HepG2 (cell line): Measurements from ENCODE around the gene RBBP8NL. TPM values are rescaled to one million over a fixed set of nuclear protein-coding genes. Genes with fewer than 3 reads are reported as not detected.
A peak's percentile ranks its signal among the peaks of the same experiment; 100 is the strongest.

Experiments
- ARID2 ChIP-seq: sonication (generic); formaldehyde crosslinking; IDR thresholded peaks from 2 replicates; pipeline ENCODE4 v1.8.1; 2022; ENCODE audit warnings: mild to moderate bottlenecking, missing genetic modification reagents, borderline replicate concordance
- DZIP1 ChIP-seq: sonication (generic); formaldehyde crosslinking; IDR thresholded peaks from 2 replicates; pipeline ENCODE4 v1.5.0; 2020; ENCODE audit warnings: mild to moderate bottlenecking, missing genetic modification reagents
- ETS1 ChIP-seq: sonication (generic); formaldehyde crosslinking; IDR thresholded peaks from 2 replicates; pipeline ENCODE4 v1.4.0; 2020; ENCODE audit warnings: missing genetic modification reagents
- NCOR1 ChIP-seq: fragments of 200-600 bp; sonication (generic); IDR thresholded peaks from 2 replicates; pipeline ENCODE4 v1.7.0; 2017; ENCODE audit warnings: antibody characterized with exemption, low read length, borderline replicate concordance
- RXRA ChIP-seq: sonication (generic); formaldehyde crosslinking; IDR thresholded peaks from 2 replicates; pipeline ENCODE4 v1.5.1; 2020; ENCODE audit warnings: missing genetic modification reagents
- SIN3A ChIP-seq: IDR thresholded peaks from 2 replicates; pipeline ENCODE4 v1.6.1; 2011; ENCODE audit warnings: low read depth, mild to moderate bottlenecking, control low read depth, low read length, borderline replicate concordance
- SMYD3 ChIP-seq: sonication (generic); formaldehyde crosslinking; IDR thresholded peaks from 2 replicates; pipeline ENCODE4 v1.8.1; 2023; ENCODE audit warnings: mild to moderate bottlenecking, missing genetic modification reagents
- ZBTB40 ChIP-seq, 2 experiments: fragments of 450-650 bp in 1 of 2; sonication (generic) in 1 of 2; formaldehyde crosslinking in 1 of 2; IDR thresholded peaks; 2 replicates each; pipeline versions ENCODE4 v1.6.1 to v1.8.0; 2016 to 2022; ENCODE audit warnings: antibody characterized with exemption in 1 of 2, mild to moderate bottlenecking in 1 of 2, missing genetic modification reagents in 1 of 2
- ZNF101 ChIP-seq: sonication (generic); formaldehyde crosslinking; IDR thresholded peaks from 2 replicates; pipeline ENCODE4 v1.4.0; 2020; ENCODE audit warnings: mild to moderate bottlenecking, low read depth, missing genetic modification reagents, borderline replicate concordance
- polyA plus RNA-seq, 8 experiments: library from polyadenylated mRNA; depleted of rRNA in 3 of 8; stranded (reverse) in 7 of 8; unstranded in 1 of 8; fragments of >200 nt; fragmentation: Illumina TruSeq in 4 of 8; extraction: Trizol in 4 of 8; gene quantifications; 2 replicates each; pipeline versions ENCODE4 v1.2.1 to v1.2.3, GENCODE V29; 2011 to 2016; ENCODE audit warnings: low read depth in 4 of 8, missing spikeins in 1 of 8, mixed read lengths in 1 of 8; ENCODE audit not compliant: insufficient read depth in 1 of 8
- total RNA-seq, 5 experiments: library from RNA; depleted of rRNA; stranded (reverse); fragments of >200 nt; fragmentation: Illumina TruSeq; extraction: Trizol; gene quantifications; 2 replicates each; pipeline ENCODE4 v1.2.3, GENCODE V29; 2016; ENCODE audit warnings: low read depth in 1 of 5
- TF ChIP-seq, protein P1 (sequence below): sonication (generic); formaldehyde crosslinking; IDR thresholded peaks from 2 replicates; pipeline ENCODE4 v1.5.0; 2020; ENCODE audit warnings: mild to moderate bottlenecking, missing genetic modification reagents

Gene RBBP8NL
- total and polyA plus RNA-seq, 2 of the 13 experiments (the other 11 are each of a cell fraction or from before 2014, with no cell fraction given) = 0.69 to 0.86 TPM

DNA sequence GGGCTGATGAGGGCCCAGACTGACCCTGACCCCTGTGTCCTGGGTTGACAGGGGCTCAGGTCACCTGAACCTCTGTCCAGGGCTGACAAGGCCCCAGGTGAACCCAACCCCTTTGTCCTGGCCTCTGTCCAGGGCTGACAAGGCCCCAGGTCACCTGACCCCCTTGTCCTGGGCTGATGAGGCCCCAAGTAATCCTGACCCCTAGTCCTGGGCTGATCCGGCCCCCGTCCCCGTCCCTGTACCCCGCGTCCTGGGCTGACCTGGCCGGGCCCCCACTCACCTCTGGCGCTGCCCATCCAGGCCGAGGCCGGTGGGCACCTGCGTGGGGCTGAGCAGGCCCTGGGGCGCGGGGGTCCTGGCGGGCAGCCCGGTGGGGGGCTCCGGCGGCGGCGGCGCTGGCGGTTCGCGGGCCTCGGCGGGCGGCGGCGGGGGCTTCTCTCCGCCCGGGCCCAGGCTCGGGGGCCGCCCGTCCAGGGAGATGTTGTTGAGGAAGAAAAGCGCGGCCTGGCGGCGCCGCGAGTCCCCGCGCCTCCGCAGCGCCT, 20.6 kb downstream of the RBBP8NL start (continued):
- TF ChIP-seq ZBTB40 (IDR thresholded peaks at IDR 0.05) (no peak), ZBTB40 (CRISPR knock-in tag; IDR thresholded peaks at IDR 0.05) (no peak), DZIP1 (CRISPR knock-in tag) (0 out of 2 replicates have a peak, but pooled peaks have one; percentile 47), ETS1 (CRISPR knock-in tag) (no peak), ZNF101 (no peak), NCOR1 (no peak; the same call in 1 of the 2 replicates), SMYD3 (CRISPR knock-in tag) (no peak), ARID2 (CRISPR knock-in tag) (no peak), RXRA (CRISPR knock-in tag) (peak; percentile 98), SIN3A (no peak)
- TF ChIP-seq, protein P1, sequence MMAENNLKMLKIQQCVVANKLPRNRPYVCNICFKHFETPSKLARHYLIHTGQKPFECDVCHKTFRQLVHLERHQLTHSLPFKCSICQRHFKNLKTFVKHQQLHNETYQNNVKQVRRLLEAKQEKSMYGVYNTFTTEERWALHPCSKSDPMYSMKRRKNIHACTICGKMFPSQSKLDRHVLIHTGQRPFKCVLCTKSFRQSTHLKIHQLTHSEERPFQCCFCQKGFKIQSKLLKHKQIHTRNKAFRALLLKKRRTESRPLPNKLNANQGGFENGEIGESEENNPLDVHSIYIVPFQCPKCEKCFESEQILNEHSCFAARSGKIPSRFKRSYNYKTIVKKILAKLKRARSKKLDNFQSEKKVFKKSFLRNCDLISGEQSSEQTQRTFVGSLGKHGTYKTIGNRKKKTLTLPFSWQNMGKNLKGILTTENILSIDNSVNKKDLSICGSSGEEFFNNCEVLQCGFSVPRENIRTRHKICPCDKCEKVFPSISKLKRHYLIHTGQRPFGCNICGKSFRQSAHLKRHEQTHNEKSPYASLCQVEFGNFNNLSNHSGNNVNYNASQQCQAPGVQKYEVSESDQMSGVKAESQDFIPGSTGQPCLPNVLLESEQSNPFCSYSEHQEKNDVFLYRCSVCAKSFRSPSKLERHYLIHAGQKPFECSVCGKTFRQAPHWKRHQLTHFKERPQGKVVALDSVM (CRISPR knock-in tag) = no peak
